ENCODE results near the gene ANTXR1.

The ANTXR1 gene

GRCh38 chr2:69053416-69053965 lies 40.5 kb downstream of the ANTXR1 start:
- in situ Hi-C loops (cut with HindIII; ENCODE audit: low pct_unique_long_range_greater_than_20kb, low sequenced_read_pairs): no loop called here
- no peak for TF ChIP-seq JUND (IDR thresholded peaks at IDR 0.05; ENCODE audit: low read depth)

DNA sequence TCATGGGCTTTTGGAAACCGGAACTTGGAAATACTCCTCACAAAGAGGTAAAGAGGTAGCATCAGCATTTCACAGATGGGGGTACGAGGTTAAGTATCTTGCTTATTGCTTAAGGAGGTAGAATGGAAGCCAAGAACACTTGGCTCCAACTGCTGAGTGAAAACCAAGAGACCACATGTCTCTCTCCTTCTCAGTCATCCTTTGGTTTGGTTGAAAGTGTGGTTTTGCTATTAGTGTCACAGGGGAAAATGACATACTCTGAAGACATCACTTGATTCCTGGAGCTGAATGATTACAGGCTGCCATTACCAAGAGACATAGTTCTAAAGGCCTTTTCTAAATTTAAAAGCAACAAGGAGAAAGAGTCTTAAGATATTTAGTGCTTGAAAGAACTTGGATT lies 41.5 kb downstream of the ANTXR1 start:
- DNase-seq (ENCODE audit: low read depth in 1 of 2, low spot score in 1 of 2): no peak
- TF ChIP-seq JUND (IDR thresholded peaks at IDR 0.05; ENCODE audit: low read depth): no peak
- in situ Hi-C loops (cut with HindIII; ENCODE audit: low pct_unique_long_range_greater_than_20kb, low sequenced_read_pairs): no loop called here

More at GRCh38 chr2:69053416-69053965, 40.5 kb downstream of the ANTXR1 start:
- no peak for DNase-seq (ENCODE audit: low read depth in 1 of 2, low spot score in 1 of 2)

GRCh38 chr2:69055688-69056470 lies 42.9 kb downstream of the ANTXR1 start:
- DNase-seq (ENCODE audit: low read depth in 1 of 2, low spot score in 1 of 2): no peak
- TF ChIP-seq JUND (IDR thresholded peaks at IDR 0.05; ENCODE audit: low read depth): no peak
- in situ Hi-C loops (cut with HindIII; ENCODE audit: low pct_unique_long_range_greater_than_20kb, low sequenced_read_pairs): no loop called here

- in situ Hi-C loops (cut with HindIII; ENCODE audit: low pct_unique_long_range_greater_than_20kb, low sequenced_read_pairs): no loop called here
- TF ChIP-seq JUND (IDR thresholded peaks at IDR 0.05; ENCODE audit: low read depth): no peak
- no peak for DNase-seq (ENCODE audit: low read depth in 1 of 2, low spot score in 1 of 2)
Measured at GRCh38 chr2:69057660-69058059, 44.7 kb downstream of the ANTXR1 start.

DNA sequence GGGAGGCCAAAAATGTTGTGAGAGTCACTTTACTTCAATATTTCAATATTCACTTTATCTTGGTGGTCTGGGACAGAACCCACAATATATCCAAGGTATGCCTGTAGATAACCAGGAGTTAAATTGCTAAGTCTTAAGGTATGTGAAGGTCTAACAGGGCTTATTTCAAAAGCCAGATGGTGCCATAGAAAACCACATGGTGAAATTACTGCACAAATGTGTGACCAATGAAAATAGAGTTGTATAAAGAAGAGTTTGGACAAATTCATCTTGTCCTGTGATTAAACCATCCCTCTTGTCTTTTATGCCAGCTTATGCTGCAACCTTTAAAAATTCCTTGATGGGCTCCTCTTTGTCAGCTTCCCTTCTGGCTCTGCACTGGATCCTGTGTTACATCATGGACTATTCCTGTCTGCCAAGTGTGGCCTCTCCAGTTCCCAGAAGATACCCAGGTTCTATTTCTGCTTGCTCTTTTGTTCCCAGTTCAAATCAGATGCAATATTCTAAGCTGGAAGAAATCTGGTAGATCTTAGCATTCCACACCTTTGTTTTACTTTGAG lies 46.8 kb downstream of the ANTXR1 start:
- TF ChIP-seq JUND (IDR thresholded peaks at IDR 0.05; ENCODE audit: low read depth): no peak
- DNase-seq (ENCODE audit: low read depth in 1 of 2, low spot score in 1 of 2): no peak
- in situ Hi-C loops (cut with HindIII; ENCODE audit: low pct_unique_long_range_greater_than_20kb, low sequenced_read_pairs): no loop called here

DNA sequence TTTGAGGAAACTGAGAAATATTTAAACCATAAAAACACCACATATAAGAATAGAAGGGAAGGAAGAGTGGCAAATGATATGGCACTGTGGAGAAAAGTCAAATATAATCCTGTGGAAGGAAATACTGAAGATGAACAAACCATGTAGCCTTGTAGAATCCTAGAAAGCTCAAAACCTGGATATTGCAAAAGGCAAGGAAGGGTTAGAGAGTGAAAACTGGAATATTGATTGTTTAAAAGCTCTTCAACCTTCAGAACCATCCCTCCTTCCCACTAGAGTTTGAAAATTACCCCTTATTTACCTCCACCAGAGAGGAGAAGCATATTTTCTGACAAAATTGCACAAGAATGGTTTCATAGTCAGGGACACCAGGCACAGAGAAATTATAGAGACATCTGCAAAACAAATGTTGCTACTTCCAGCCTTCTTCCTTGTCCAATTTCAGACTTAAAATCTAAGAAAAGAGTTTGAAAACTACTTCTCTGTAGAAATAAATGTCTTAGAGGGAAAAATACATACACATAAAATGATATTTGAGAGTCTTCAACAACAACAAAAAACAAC lies 48.0 kb downstream of the ANTXR1 start:
- DNase-seq (ENCODE audit: low read depth in 1 of 2, low spot score in 1 of 2): no peak
- in situ Hi-C loops (cut with HindIII; ENCODE audit: low pct_unique_long_range_greater_than_20kb, low sequenced_read_pairs): no loop called here
- no peak for TF ChIP-seq JUND (IDR thresholded peaks at IDR 0.05; ENCODE audit: low read depth)

DNA sequence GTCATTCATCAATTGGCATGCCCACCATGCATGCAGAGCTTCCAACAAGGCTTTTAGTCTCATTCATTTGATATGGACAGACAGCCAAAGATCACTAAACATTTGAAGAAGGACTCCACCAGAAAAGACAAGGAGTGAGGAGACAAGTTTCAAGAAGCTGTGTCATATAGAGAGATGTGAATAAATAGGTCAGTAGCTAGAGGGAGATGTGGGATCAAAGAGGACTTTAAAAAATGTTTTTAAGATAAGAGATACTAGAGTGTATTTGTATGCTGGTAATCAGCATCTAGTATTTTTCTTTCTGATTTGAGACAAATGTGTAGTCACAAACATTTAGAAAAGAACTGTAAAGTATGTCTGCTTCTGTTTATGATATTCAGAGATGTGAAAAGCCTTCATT lies 48.5 kb downstream of the ANTXR1 start:
- no peak for DNase-seq (ENCODE audit: low read depth in 1 of 2, low spot score in 1 of 2)
- in situ Hi-C loops (cut with HindIII; ENCODE audit: low pct_unique_long_range_greater_than_20kb, low sequenced_read_pairs): no loop called here
- no peak for TF ChIP-seq JUND (IDR thresholded peaks at IDR 0.05; ENCODE audit: low read depth)

DNA sequence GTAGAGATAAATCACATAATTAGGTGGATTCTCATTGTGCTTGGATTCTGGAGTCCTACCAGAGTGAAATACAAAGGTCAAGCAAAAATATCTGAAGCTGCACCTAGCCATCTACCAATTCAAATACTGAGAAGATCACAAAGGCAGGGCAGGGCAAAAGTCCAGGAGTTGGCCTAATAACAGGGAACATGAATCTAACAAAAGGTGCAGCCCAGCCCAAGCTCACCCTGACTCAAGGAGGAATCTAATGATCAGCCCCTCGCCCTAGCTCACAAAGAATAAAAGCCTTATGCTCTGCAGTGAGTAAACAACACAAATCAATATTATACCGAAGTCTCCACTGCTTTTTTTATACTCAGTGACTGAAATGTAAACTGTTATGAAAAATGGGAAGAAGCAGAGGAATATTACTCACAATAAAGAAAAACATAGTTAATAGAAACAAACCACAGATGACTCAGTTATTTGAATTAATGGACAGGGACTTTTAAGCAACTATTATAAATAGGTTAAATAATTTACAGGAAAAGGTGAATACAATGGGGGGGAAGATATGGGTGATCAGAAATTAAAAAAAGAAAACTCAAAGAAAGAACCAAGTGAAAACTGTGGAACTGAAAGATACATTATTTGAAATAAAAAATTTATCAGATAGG lies 49.5 kb downstream of the ANTXR1 start:
- in situ Hi-C loops (cut with HindIII; ENCODE audit: low pct_unique_long_range_greater_than_20kb, low sequenced_read_pairs): no loop called here
- DNase-seq (ENCODE audit: low read depth in 1 of 2, low spot score in 1 of 2): no peak
- no peak for TF ChIP-seq JUND (IDR thresholded peaks at IDR 0.05; ENCODE audit: low read depth)

GRCh38 chr2:69065735-69066336 lies 52.9 kb downstream of the ANTXR1 start:
- in situ Hi-C loops (cut with HindIII; ENCODE audit: low pct_unique_long_range_greater_than_20kb, low sequenced_read_pairs): no loop called here
- no peak for DNase-seq (ENCODE audit: low read depth in 1 of 2, low spot score in 1 of 2)
- TF ChIP-seq JUND (IDR thresholded peaks at IDR 0.05; ENCODE audit: low read depth): no peak

- no peak for TF ChIP-seq JUND (IDR thresholded peaks at IDR 0.05; ENCODE audit: low read depth)
- in situ Hi-C loops (cut with HindIII; ENCODE audit: low pct_unique_long_range_greater_than_20kb, low sequenced_read_pairs): no loop called here
- DNase-seq (ENCODE audit: low read depth in 1 of 2, low spot score in 1 of 2): no peak
Measured at GRCh38 chr2:69067026-69067630, 54.1 kb downstream of the ANTXR1 start.

- in situ Hi-C loops (cut with HindIII; ENCODE audit: low pct_unique_long_range_greater_than_20kb, low sequenced_read_pairs): no loop called here
Measured at GRCh38 chr2:69067866-69068265, 54.9 kb downstream of the ANTXR1 start.

DNA sequence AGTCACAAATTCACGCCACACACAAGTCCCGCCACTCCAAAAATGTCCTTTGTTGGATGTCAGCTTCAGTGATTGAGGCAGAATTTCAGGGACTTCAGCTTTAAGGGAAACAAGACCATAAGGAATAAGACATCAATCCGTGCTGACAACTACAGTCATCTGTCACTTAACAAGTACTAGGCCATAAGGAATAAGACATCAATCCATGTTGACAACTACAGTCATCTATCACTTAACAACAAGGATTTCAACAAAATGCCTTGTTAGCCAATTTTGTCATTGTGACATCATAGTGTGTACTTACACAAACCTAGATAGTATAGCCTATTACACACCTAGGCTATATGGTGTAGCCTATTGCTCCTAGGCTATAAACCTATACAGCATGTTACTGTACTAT lies 58.0 kb downstream of the ANTXR1 start:
- in situ Hi-C loops (cut with HindIII; ENCODE audit: low pct_unique_long_range_greater_than_20kb, low sequenced_read_pairs): no loop called here
- DNase-seq (ENCODE audit: low read depth in 1 of 2, low spot score in 1 of 2): no peak

More at GRCh38 chr2:69067866-69068265, 54.9 kb downstream of the ANTXR1 start:
- no peak for TF ChIP-seq JUND (IDR thresholded peaks at IDR 0.05; ENCODE audit: low read depth)
- no peak for DNase-seq (ENCODE audit: low read depth in 1 of 2, low spot score in 1 of 2)

More for the DNA sequence above, 58.0 kb downstream of the ANTXR1 start:
- TF ChIP-seq JUND (IDR thresholded peaks at IDR 0.05; ENCODE audit: low read depth): no peak
